ENCODE measurements around the gene TUBB2B.
A peak's percentile ranks its signal among the peaks of the same experiment; 100 is the strongest.
"Not testable (repeated sequence)": the region's sequence is repeated elsewhere in the genome, so short reads cannot be mapped to it uniquely, and the experiment has no call there.

TUBB2B gene

DNA sequence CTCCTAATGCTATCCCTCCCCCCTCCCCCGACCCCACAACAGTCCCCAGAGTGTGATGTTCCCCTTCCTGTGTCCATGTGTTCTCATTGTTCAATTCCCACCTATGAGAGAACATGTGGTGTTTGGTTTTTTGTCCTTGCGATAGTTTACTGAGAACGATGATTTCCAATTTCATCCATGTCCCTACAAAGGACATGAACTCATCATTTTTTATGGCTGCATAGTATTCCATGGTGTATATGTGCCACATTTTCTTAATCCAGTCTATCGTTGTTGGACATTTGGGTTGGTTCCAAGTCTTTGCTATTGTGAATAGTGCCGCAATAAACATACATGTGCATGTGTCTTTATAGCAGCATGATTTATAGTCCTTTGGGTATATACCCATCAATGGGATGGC is 29.7 kb downstream of the TUBB2B start:
- H2BK120ac ChIP-seq (ENCODE audit: low read depth, low read length); H3K18ac ChIP-seq (ENCODE audit: low read depth in 1 of 2, low read length in 2 of 2); H3K4me1 ChIP-seq (ENCODE audit: control insufficient read depth, insufficient read depth, low read depth, low read length); H3K14ac ChIP-seq (ENCODE audit: low read length in 2 of 2); H3K4ac ChIP-seq (ENCODE audit: low read depth in 1 of 2, low read length in 2 of 2); H2BK5ac ChIP-seq (ENCODE audit: low read depth, low read length, poor library complexity, severe bottlenecking); H3K79me1 ChIP-seq (replicated peaks; ENCODE audit: low read length, poor library complexity, severe bottlenecking); H3K27me3 ChIP-seq (ENCODE audit: control insufficient read depth in 1 of 2, insufficient read depth in 1 of 2, low read length in 2 of 2); H3K4me2 ChIP-seq (ENCODE audit: low read length, poor library complexity, severe bottlenecking); H2BK15ac ChIP-seq (ENCODE audit: low read depth, poor library complexity, severe bottlenecking); H3K23ac ChIP-seq (ENCODE audit: low read length in 2 of 2); H3K27ac ChIP-seq (ENCODE audit: low read length, poor library complexity, severe bottlenecking); H2AFZ ChIP-seq (ENCODE audit: low read depth, low read length); H2AK5ac ChIP-seq (ENCODE audit: low read length, severe bottlenecking); DNase-seq; H3K9me3 ChIP-seq (ENCODE audit: control insufficient read depth, low read length); H4K8ac ChIP-seq (ENCODE audit: low read length); H4K91ac ChIP-seq (ENCODE audit: low read length); H3K9ac ChIP-seq (ENCODE audit: low read length); H3K36me3 ChIP-seq (ENCODE audit: control insufficient read depth in 1 of 2, insufficient read depth in 2 of 2, low read depth in 1 of 2, low read length in 2 of 2); H3K4me3 ChIP-seq (ENCODE audit: insufficient read depth in 1 of 2, low read depth in 1 of 2, low read length in 2 of 2); H2BK12ac ChIP-seq (ENCODE audit: low read length in 2 of 2): not testable (repeated sequence)
- no CpG with 5 or more reads among the region's 5 CpGs for WGBS

DNA sequence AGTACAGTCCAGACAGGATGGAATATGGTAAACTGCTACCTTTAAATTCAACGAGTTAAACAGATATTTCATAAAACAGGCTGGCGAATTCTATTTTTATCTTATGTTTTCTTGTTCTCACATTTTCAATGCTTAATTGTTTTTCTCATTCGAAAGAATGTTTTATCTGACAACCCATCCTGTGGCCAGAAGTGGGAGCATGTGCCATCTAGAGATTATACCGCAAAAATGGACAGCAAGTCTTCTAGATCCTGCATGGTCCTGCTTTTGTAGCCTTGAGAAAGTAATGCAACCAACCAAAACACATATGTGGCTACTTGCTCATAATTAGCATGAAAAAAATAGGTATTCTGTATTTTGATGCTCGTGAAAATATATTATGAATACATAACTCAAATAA is 30.7 kb downstream of the TUBB2B start:
- no peak overlapping the region for H2BK12ac ChIP-seq (ENCODE audit: low read length in 2 of 2)
- no peak overlapping the region for H4K91ac ChIP-seq (ENCODE audit: low read length)
- H2BK120ac ChIP-seq (ENCODE audit: low read depth, low read length) = no peak overlapping the region
- H3K23ac ChIP-seq (ENCODE audit: low read length in 2 of 2) = no peak overlapping the region
- no peaks in the 10 kb centered on the region for H3K36me3 ChIP-seq (ENCODE audit: control insufficient read depth in 1 of 2, insufficient read depth in 2 of 2, low read depth in 1 of 2, low read length in 2 of 2)
- H2BK5ac ChIP-seq (ENCODE audit: low read depth, low read length, poor library complexity, severe bottlenecking) = no peak overlapping the region
- peaks cover 6% of the 10 kb centered on the region for H3K9me3 ChIP-seq (ENCODE audit: control insufficient read depth, low read length)
- peaks cover 8% of the 10 kb centered on the region for H3K4me1 ChIP-seq (ENCODE audit: control insufficient read depth, insufficient read depth, low read depth, low read length)
- DNase-seq = no peak
- no peak overlapping the region for H2BK15ac ChIP-seq (ENCODE audit: low read depth, poor library complexity, severe bottlenecking)
- no peaks in the 10 kb centered on the region for H3K79me1 ChIP-seq (replicated peaks; ENCODE audit: low read length, poor library complexity, severe bottlenecking)
- no peak overlapping the region for H3K4me3 ChIP-seq (ENCODE audit: insufficient read depth in 1 of 2, low read depth in 1 of 2, low read length in 2 of 2)
- no peak overlapping the region for H4K8ac ChIP-seq (ENCODE audit: low read length)
- H3K9ac ChIP-seq (ENCODE audit: low read length) = no peak overlapping the region
- H2AK5ac ChIP-seq (ENCODE audit: low read length, severe bottlenecking) = no peak overlapping the region
- H3K14ac ChIP-seq (ENCODE audit: low read length in 2 of 2) = no peak overlapping the region
- WGBS = 91% methylated on average over 4 of the region's 5 CpGs
- no peak overlapping the region for H3K4me2 ChIP-seq (ENCODE audit: low read length, poor library complexity, severe bottlenecking)
- peak overlapping the region; percentile 71 for H3K27ac ChIP-seq (ENCODE audit: low read length, poor library complexity, severe bottlenecking)
- H3K18ac ChIP-seq (ENCODE audit: low read depth in 1 of 2, low read length in 2 of 2) = no peak overlapping the region
- H3K4ac ChIP-seq (ENCODE audit: low read depth in 1 of 2, low read length in 2 of 2) = no peak overlapping the region
- no peaks in the 10 kb centered on the region for H3K27me3 ChIP-seq (ENCODE audit: control insufficient read depth in 1 of 2, insufficient read depth in 1 of 2, low read length in 2 of 2)
- no peak overlapping the region for H2AFZ ChIP-seq (ENCODE audit: low read depth, low read length)

DNA sequence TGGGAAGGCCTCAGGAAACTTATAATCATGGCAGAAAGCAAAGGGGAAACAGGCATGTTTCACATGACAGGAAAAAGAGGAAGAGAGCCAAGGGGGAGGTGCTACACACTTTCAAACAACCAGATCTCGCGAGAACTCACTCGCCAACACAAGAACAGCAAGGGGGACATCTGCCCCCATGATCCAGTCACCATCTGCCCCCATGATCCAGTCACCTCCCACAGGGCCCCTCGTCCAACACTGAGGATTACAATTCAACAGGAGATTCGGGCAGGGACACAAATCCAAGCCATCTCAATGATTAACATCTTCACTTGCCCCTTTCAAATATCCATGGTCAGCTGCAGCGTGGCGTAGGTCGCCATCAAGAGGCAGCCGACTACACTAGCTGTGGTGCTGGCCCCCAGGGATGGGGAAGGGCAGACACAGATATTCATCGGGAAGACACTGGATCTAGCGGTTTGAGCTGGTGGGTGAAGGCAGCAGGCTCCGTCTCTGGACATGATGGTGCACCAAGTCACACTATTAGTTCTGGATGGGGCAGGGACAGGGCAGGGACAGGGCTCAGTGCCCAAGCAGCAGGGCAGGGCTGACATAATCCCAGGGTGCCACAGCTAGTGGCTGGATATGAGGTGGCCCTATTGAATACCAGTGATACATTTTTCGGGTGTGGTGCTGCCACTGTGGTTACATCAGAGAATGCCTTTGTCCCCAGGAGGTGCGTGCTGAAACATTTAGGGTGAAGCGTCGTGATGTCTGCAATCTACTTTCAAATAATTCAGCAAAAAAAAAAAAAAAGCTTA is 31.6 kb downstream of the TUBB2B start:
- no peak overlapping the region for H2BK120ac ChIP-seq (ENCODE audit: low read depth, low read length)
- WGBS = 88% methylated on average over 15 of the region's 16 CpGs
- H2BK12ac ChIP-seq (ENCODE audit: low read length in 2 of 2) = no peak overlapping the region
- H3K14ac ChIP-seq (ENCODE audit: low read length in 2 of 2) = peak overlapping the region in 1 of 2 experiments; percentile 74
- no peak overlapping the region for H2BK15ac ChIP-seq (ENCODE audit: low read depth, poor library complexity, severe bottlenecking)
- H3K18ac ChIP-seq (ENCODE audit: low read depth in 1 of 2, low read length in 2 of 2) = no peak overlapping the region
- peaks cover 6% of the 10 kb centered on the region for H3K9me3 ChIP-seq (ENCODE audit: control insufficient read depth, low read length)
- H3K4me2 ChIP-seq (ENCODE audit: low read length, poor library complexity, severe bottlenecking) = peak overlapping the region; percentile 17
- DNase-seq = no peak
- peak overlapping the region; percentile 15 for H3K27ac ChIP-seq (ENCODE audit: low read length, poor library complexity, severe bottlenecking)
- no peaks in the 10 kb centered on the region for H3K27me3 ChIP-seq (ENCODE audit: control insufficient read depth in 1 of 2, insufficient read depth in 1 of 2, low read length in 2 of 2)
- peak overlapping the region in 1 of 2 experiments; percentile 15 for H3K4ac ChIP-seq (ENCODE audit: low read depth in 1 of 2, low read length in 2 of 2)
- H3K9ac ChIP-seq (ENCODE audit: low read length) = no peak overlapping the region
- peaks cover 8% of the 10 kb centered on the region for H3K4me1 ChIP-seq (ENCODE audit: control insufficient read depth, insufficient read depth, low read depth, low read length)
- peak overlapping the region; percentile 88 for H4K8ac ChIP-seq (ENCODE audit: low read length)
- H3K36me3 ChIP-seq (ENCODE audit: control insufficient read depth in 1 of 2, insufficient read depth in 2 of 2, low read depth in 1 of 2, low read length in 2 of 2) = no peaks in the 10 kb centered on the region
- no peak overlapping the region for H3K4me3 ChIP-seq (ENCODE audit: insufficient read depth in 1 of 2, low read depth in 1 of 2, low read length in 2 of 2)
- H4K91ac ChIP-seq (ENCODE audit: low read length) = peak overlapping the region; percentile 34
- H2BK5ac ChIP-seq (ENCODE audit: low read depth, low read length, poor library complexity, severe bottlenecking) = no peak overlapping the region
- no peak overlapping the region for H3K23ac ChIP-seq (ENCODE audit: low read length in 2 of 2)
- peak overlapping the region; percentile 20 for H2AK5ac ChIP-seq (ENCODE audit: low read length, severe bottlenecking)
- no peaks in the 10 kb centered on the region for H3K79me1 ChIP-seq (replicated peaks; ENCODE audit: low read length, poor library complexity, severe bottlenecking)
- H2AFZ ChIP-seq (ENCODE audit: low read depth, low read length) = no peak overlapping the region

DNA sequence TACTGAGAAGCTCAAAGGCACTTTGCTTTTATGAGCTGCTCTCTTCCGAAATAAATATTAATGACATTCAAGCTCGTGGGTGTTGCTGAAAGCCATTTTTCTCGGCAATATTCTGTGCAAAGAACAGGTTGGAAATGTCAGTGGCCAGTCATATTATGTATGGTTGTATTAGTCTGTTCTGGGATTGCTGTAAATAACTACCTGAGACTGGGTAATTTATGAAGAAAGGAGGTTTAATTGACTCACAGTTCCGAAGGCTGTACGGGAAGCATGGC is 32.1 kb downstream of the TUBB2B start:
- Histone ChIP-seq H3K36me3 (ENCODE audit: control insufficient read depth in 1 of 2, insufficient read depth in 2 of 2, low read depth in 1 of 2, low read length in 2 of 2) (no peaks in the 10 kb centered on the region), H2BK12ac (ENCODE audit: low read length in 2 of 2) (no peak overlapping the region), H3K4me1 (ENCODE audit: control insufficient read depth, insufficient read depth, low read depth, low read length) (peaks cover 8% of the 10 kb centered on the region), H3K18ac (ENCODE audit: low read depth in 1 of 2, low read length in 2 of 2) (no peak overlapping the region), H3K23ac (ENCODE audit: low read length in 2 of 2) (no peak overlapping the region), H3K27ac (ENCODE audit: low read length, poor library complexity, severe bottlenecking) (no peak overlapping the region), H3K27me3 (ENCODE audit: control insufficient read depth in 1 of 2, insufficient read depth in 1 of 2, low read length in 2 of 2) (no peaks in the 10 kb centered on the region), H3K9ac (ENCODE audit: low read length) (no peak overlapping the region), H3K4ac (ENCODE audit: low read depth in 1 of 2, low read length in 2 of 2) (no peak overlapping the region), H2AFZ (ENCODE audit: low read depth, low read length) (no peak overlapping the region), H3K4me2 (ENCODE audit: low read length, poor library complexity, severe bottlenecking) (no peak overlapping the region), H4K91ac (ENCODE audit: low read length) (no peak overlapping the region), H3K79me1 (replicated peaks; ENCODE audit: low read length, poor library complexity, severe bottlenecking) (no peaks in the 10 kb centered on the region), H2BK5ac (ENCODE audit: low read depth, low read length, poor library complexity, severe bottlenecking) (no peak overlapping the region), H4K8ac (ENCODE audit: low read length) (no peak overlapping the region), H2AK5ac (ENCODE audit: low read length, severe bottlenecking) (no peak overlapping the region), H3K9me3 (ENCODE audit: control insufficient read depth, low read length) (peaks cover 6% of the 10 kb centered on the region), H3K14ac (ENCODE audit: low read length in 2 of 2) (no peak overlapping the region), H2BK15ac (ENCODE audit: low read depth, poor library complexity, severe bottlenecking) (no peak overlapping the region), H2BK120ac (ENCODE audit: low read depth, low read length) (no peak overlapping the region), H3K4me3 (ENCODE audit: insufficient read depth in 1 of 2, low read depth in 1 of 2, low read length in 2 of 2) (no peak overlapping the region)
- 89% methylated on average over 5 of the region's 5 CpGs for WGBS
- DNase-seq = no peak

Data from mesenchymal stem cell (in vitro differentiated cells and primary cell).